DMS 273 (cell line): ENCODE results near the gene KCNIP4.

Experiments used
- DNase-seq: peaks from one replicate; lab custom pipeline; 2025; ENCODE audit not compliant: unreplicated experiment; lab: John Stamatoyannopoulos, UW

The KCNIP4 gene

DNA sequence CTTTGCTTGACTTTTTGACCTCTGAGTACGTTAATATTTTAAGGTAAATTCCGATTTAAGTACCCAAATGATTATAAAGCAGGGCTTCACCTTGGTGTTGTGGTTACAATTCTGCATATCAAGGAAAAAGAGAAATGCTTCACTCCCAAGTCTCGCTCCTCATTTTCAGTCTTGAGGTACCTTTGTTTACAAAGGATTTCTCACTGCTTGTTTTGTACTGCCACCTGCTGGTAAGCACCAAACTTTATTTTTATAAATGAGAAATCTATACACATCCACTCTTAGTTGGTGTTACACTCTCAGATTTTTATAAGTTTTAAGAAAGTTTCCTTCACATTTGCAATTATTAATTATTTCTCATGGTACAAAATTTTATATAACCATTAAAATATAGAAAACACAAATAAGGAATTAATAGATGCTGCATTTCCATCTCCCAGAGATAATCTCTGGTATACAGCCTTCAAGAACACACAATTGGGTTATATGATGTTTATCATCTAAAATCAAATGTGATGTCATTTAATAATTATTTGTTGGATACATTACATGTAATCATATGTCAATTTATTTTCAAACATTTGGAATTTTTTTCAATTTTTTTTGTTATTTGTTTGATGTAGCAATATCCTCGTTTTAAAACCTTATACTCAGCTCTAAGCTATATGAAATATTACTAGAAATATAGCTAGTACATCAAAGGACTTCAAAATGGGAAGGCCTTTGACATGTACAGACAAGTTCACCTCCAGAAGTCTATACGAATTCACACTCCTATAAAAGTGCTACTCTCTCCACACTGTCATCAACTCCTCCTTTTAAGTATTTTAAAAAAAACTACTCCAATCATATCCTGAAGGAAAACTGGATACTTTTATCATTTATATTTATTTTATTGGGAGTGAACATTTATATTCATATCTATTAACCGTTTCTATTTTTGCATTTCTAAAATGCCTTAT, 179.9 kb downstream of the KCNIP4 start:
- DNase-seq: peak; percentile 67

DNA sequence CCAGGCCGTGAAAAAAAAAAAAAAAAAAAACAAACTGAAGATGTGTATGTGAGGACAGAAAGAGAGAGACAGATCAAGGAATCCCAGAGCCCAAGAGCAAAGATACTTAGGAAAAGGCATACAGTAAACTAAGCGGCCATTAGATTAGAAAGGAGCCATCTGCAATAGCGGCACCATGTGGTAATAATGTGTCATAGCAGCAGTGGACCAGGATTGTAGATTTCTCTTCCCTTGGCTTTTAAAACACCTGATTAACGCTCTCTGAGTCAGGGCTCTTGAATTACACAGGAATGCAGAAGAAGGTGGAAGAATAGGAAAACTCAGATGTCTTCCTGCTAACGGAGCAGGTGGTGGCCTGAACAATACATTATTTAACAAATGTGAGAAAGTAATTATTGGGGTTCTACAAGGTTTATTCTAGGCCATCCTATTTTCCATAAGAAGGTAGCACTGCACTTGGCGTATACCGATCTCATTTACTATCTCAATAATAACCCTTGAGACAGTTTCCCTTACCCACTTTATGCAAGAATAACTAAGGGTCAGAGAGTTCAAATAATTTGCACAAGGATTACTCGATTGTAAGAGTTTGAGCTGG, 182.7 kb downstream of the KCNIP4 start:
- DNase-seq: peak; percentile 75

DNA sequence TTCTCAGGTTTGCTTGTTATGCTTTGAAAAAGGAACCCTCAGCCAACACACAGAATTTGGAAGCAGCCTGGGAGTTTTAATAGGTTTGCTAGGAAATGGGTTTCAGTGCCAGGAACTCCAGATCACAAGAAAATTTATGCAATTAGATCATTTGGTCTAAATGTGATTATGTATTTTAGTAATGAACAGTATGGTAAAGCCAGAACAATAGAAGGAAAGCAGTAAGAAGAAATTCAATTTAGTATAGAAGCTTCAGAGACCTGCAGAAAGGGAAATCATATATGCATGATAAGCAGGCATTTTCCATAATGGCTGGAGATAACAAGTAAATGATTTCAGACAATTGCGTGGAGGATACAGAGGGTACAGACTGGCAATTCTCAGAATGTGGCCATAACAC, 184.7 kb downstream of the KCNIP4 start:
- no peak for DNase-seq

DNA sequence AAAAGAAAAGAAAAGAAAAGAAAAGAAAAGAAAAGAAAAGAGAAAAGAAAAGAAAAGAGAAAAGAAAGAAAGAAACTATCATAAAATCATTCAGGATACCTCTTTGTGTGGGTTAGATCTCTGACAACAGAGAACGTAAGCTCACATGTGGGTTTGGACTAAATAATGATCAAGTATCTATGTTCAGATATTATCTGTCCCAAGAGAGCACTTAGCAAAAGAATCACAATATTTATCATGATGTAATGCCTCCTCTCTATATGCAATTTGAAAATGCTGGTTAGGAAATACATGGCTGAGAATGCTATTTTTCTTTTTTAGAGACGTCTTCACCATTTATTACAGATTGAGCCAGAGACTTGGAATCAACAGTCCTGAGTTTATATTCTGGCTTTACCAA, 191.3 kb downstream of the KCNIP4 start:
- DNase-seq: no peak

DNA sequence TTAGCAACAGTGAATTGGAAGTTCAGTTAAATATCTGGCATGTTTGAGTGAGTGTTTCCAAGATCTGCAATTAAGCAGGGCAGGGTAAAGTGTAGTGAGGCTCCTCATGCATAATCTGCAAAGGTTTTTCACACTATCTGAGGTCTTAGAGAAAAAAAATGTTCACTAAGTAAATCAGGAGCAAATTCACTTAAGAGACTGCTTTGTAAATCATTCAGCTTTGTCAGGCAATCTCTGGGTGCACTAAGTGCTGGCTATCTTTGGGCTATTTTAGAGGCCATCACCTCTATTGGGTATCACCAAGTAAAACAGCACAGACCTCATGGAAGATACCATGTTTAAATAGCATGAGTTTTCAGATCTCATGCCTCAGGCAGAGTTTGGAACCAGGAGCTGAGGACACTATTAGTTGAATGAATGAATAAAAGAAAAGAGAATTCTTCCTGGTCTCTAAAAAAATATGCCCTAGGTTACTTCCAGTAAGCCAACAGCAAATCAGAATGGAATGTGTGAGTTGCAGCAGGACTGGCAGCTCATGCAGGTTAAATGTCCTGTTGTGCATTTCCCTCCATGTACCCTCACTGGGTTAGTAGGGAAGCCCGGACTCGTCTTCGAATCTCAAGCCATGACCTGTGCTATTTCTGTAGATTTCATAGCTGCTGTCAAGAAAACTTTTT, 195.3 kb downstream of the KCNIP4 start:
- no peak for DNase-seq

- no peak for DNase-seq
Measured at GRCh38 chr4:21752616-21753015, 196.0 kb downstream of the KCNIP4 start.

DNA sequence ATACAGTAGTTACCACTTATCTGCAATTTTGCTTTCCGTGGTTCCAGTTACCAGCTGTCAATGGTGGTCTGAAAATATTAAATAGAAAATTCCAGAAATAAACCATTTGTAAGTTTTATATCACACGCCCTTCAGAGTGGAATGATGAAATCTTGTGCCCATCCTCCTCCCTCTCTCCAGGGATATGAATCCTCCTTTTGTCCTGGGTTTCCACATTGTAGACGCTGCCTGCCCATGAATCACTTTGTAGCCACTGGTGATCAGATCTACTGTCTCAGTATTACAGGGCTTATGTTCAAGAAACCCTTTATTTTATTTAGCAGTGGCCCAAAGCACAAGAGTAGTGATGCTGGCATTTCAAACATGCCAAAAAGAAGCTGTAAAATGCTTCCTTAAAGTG, 198.6 kb downstream of the KCNIP4 start:
- no peak for DNase-seq

- DNase-seq: no peak
Measured at GRCh38 chr4:21749412-21749811, 199.2 kb downstream of the KCNIP4 start.

DNA sequence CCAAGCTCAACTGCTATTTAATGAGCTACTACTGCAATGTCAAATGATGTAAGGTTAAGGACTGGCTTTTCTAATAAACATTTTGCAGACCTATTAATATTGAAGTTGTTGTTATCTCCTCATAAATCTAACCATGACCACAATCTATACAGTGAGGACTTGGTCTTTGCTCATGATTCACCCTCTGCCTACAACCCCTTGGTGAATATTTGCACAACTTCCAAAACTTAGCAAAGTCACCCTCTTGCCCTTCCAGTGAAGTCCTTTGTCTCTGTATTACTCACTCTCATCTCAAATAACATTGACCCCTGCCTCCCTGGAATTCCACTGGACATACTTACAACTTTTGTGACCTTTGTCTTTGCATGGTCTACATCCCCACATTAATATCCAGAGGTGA, 204.5 kb downstream of the KCNIP4 start:
- no peak for DNase-seq

DNA sequence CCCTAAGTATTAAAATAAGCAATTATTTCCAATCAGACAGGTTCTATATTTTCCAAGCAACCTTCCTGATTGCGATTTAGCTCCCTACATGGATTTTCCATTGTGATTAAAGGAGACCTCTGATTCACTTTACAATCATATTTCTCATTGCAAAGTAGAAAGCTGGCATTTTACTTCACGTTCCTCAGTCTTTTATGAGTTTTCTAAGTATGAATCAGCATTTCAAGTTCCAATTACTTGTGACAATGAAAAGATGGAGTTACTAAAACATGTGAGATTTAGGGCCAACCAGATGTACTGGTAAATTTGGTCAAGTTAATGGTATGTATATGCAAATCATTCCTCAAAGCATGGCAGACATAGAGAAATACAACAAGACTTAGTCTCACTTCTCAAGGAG, 206.2 kb downstream of the KCNIP4 start:
- DNase-seq: no peak

GRCh38 chr4:21738821-21739220, 209.8 kb downstream of the KCNIP4 start:
- DNase-seq: no peak

DNA sequence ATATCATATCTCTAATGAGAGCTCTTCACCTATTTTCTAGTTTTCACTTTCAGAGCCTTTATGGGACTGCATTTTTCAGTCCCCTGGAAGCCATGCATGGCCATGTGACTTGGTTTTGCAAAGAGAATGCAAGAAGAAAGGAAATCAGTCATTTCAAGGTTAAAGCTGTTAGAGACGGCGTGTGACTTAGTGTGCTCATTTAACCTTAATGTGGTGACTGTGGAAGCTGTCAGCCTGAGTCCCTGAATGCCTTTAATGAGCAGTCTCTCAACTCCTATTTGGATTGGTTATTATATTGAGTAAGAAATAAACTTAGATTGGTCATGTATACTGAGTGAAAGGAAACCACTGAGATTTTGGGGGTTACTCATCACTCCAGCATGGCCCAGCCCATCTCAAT, 212.7 kb downstream of the KCNIP4 start:
- no peak for DNase-seq

DNA sequence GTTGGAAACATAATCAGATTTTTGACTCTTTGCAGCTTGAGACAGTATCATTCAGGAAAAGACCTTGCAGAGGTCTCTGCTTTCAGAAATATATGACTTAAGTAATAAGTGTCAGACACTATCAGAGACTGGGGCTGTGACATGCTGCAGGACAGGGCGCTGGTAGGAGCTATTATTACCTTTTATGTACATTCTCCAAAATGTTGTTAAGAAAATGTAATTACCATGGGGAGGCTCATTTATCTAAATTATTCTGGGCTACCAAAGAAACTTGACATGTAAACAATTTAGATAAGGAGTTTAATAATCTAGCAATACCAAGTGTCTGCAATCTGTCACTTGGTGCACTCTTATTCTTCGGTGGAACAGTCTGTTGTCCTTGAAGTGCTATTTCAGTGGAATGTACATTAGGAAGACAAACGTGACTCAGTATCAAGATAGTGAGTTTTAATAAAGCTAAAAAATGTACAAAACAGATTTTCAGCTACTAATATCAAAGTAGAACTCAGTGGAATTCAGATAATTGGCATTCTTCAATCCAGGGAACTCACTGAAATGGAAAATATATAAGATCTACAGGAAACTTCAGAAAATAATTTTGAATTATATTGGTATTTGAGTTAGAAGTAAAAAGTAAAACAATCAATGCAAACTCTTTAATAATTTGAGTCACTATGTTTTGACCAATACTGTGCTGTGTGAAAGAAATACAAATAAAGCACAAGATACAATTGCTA, 214.5 kb downstream of the KCNIP4 start:
- peak; percentile 0 for DNase-seq

- no peak for DNase-seq
Measured at GRCh38 chr4:21728304-21728703, 220.3 kb downstream of the KCNIP4 start.

GRCh38 chr4:21726255-21726815, 222.2 kb downstream of the KCNIP4 start:
- DNase-seq: no peak

DNA sequence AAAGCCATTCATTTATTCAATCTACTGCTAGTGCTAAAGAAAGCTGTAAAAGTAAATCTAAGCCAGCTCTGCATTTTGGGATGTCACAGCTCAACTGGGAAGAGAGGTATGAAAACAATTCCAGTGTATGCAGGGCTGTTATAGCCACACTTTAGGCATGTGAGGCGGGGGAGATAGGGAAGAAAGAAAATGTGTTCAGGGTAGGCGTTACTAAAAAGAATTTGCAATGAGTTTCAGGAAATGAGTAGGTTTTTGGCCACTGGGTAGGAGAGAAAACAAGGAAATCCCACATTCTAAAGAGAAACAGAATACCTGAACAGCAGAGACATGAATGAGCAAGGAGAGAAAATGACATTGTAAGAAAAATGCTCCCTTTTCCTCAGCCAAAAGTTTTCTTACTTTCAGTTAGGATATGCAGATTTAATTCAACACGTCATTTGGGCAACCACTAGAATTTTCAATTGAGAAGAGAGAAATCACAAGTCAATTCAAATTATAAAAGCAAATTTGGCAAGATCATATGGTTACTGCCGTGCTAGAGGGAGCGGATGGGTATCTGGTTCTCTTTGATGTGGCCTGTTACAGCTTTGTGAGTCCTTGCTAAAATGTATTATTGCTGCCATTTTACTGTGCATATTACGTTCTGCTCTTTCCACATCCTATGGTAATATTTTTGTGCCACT, 226.3 kb downstream of the KCNIP4 start:
- DNase-seq: no peak

GRCh38 chr4:21716531-21716930, 232.0 kb downstream of the KCNIP4 start:
- no peak for DNase-seq

DNA sequence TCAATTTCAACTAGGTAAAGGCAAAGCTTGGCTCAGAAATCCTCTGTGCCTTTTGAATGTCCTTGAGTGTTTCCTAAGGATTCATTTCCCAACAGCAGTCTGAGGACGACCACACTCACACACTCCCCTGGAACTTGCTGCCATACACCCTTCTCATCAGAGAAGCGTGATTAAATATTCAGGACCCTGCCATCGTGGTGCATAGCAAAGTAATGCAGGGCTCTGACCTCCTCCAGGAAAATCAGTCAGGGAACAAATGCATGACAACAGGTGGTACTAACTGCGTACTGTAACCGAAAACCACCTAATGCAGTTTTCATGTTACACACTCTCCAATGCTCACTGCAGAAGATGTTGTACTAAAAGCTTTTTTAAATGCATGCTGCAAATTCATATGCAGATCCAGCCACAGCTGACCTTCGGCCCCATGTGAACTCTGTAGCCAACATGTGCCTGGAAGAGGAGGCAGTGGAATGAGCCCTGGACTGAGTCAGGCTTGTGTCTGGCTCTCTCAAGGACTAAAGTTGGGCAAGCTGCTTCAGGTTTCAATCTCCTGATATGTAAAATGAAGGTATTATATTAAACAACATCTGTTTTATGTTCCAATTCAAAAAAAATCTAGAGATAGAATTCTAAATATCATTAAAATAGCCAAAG, 238.3 kb downstream of the KCNIP4 start:
- peak; percentile 7 for DNase-seq

DNA sequence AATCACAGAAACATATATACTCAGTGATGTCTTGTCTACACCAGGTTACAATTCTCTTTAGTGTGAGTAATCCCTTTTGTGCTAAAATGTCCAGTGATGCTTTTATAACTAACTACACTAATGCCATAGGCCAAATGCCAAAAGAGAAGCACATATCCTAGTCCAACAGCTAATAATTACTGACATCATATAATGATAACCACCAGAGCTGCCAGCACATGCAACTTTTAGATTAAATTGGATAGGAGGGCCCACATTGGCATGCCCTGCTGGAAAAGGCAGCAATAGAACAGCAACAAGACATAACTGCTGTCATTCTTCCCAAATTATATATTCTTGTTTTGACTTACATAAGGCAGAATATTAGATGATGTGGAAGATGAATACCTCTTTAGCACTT, 238.8 kb downstream of the KCNIP4 start:
- no peak for DNase-seq

GRCh38 chr4:21709031-21709430, 239.5 kb downstream of the KCNIP4 start:
- DNase-seq: no peak
